ENCODE results near the gene RAB3GAP1.
"Not testable (repeated sequence)": the region's sequence is repeated elsewhere in the genome, so short reads cannot be mapped to it uniquely, and the experiment has no call there.

Gene RAB3GAP1

GRCh38 chr2:135052042-135052876 is at the start of gene RAB3GAP1:
Gene RAB3GAP1, plus strand, starts transcription at chr2:135052292. Its CDS starts 16 bp downstream, at chr2:135052308.
- in situ Hi-C loops (cut with MboI; ENCODE audit: low sequenced_read_pairs), result no loop called here

- in situ Hi-C loops (cut with MboI; ENCODE audit: low sequenced_read_pairs), result loop anchor here (25.0 kb wide), 1 partner anchor 709 kb away; no protein-coding TSS in a partner anchor
Measured at GRCh38 chr2:135002836-135003235, 49.3 kb upstream of the RAB3GAP1 start.

GRCh38 chr2:135004005-135004746 is 47.9 kb upstream of the RAB3GAP1 start:
- in situ Hi-C loops (cut with MboI; ENCODE audit: low sequenced_read_pairs), result loop anchor here (25.0 kb wide), 1 partner anchor 708 kb away; no protein-coding TSS in a partner anchor

- in situ Hi-C loops (cut with MboI; ENCODE audit: low sequenced_read_pairs), result loop anchor here (25.0 kb wide), 1 partner anchor 707 kb away; no protein-coding TSS in a partner anchor
Measured at GRCh38 chr2:135005753-135006152, 46.3 kb upstream of the RAB3GAP1 start.

GRCh38 chr2:135009339-135009738 is 42.8 kb upstream of the RAB3GAP1 start:
- in situ Hi-C loops (cut with MboI; ENCODE audit: low sequenced_read_pairs), result loop anchor here (25.0 kb wide), 1 partner anchor 703 kb away; no protein-coding TSS in a partner anchor

GRCh38 chr2:135010200-135010942 is 41.7 kb upstream of the RAB3GAP1 start:
- in situ Hi-C loops (cut with MboI; ENCODE audit: low sequenced_read_pairs), result loop anchor here (25.0 kb wide), 1 partner anchor 702 kb away; no protein-coding TSS in a partner anchor

GRCh38 chr2:135011633-135012032 is 40.5 kb upstream of the RAB3GAP1 start:
- in situ Hi-C loops (cut with MboI; ENCODE audit: low sequenced_read_pairs), result loop anchor here (25.0 kb wide), 1 partner anchor 701 kb away; no protein-coding TSS in a partner anchor

GRCh38 chr2:135021618-135022017 is 30.5 kb upstream of the RAB3GAP1 start:
- in situ Hi-C loops (cut with MboI; ENCODE audit: low sequenced_read_pairs), result loop anchor here (25.0 kb wide), 1 partner anchor 691 kb away; no protein-coding TSS in a partner anchor

GRCh38 chr2:135022952-135023880 is 28.9 kb upstream of the RAB3GAP1 start:
- in situ Hi-C loops (cut with MboI; ENCODE audit: low sequenced_read_pairs), result loop anchor here (25.0 kb wide), 1 partner anchor 689 kb away; no protein-coding TSS in a partner anchor

GRCh38 chr2:135023886-135024485 is 28.1 kb upstream of the RAB3GAP1 start:
- in situ Hi-C loops (cut with MboI; ENCODE audit: low sequenced_read_pairs), result loop anchor here (25.0 kb wide), 1 partner anchor 688 kb away; no protein-coding TSS in a partner anchor

GRCh38 chr2:135029481-135030134 is 22.5 kb upstream of the RAB3GAP1 start:
- in situ Hi-C loops (cut with MboI; ENCODE audit: low sequenced_read_pairs), result no loop called here

GRCh38 chr2:135030826-135031225 is 21.3 kb upstream of the RAB3GAP1 start:
- in situ Hi-C loops (cut with MboI; ENCODE audit: low sequenced_read_pairs), result no loop called here

- in situ Hi-C loops (cut with MboI; ENCODE audit: low sequenced_read_pairs), result not testable (repeated sequence)
Measured at GRCh38 chr2:135033216-135033615, 18.9 kb upstream of the RAB3GAP1 start.

GRCh38 chr2:135037831-135038230 is 14.3 kb upstream of the RAB3GAP1 start:
- in situ Hi-C loops (cut with MboI; ENCODE audit: low sequenced_read_pairs), result no loop called here

GRCh38 chr2:135043345-135043744 is 8.7 kb upstream of the RAB3GAP1 start:
- in situ Hi-C loops (cut with MboI; ENCODE audit: low sequenced_read_pairs), result no loop called here

GRCh38 chr2:135047300-135047699 is 4.8 kb upstream of the RAB3GAP1 start, which contains the start of gene MAP3K19:
Gene MAP3K19, minus strand, starts transcription at chr2:135047447. Its CDS starts 22,800 bp downstream, at chr2:135024647.
- in situ Hi-C loops (cut with MboI; ENCODE audit: low sequenced_read_pairs), result no loop called here

GRCh38 chr2:135048122-135048521 is 4.0 kb upstream of the RAB3GAP1 start:
- in situ Hi-C loops (cut with MboI; ENCODE audit: low sequenced_read_pairs), result no loop called here

- in situ Hi-C loops (cut with MboI; ENCODE audit: low sequenced_read_pairs), result no loop called here
Measured at GRCh38 chr2:135050132-135050531, 2.0 kb upstream of the RAB3GAP1 start.
